SU-DHL-6 (cell line): ENCODE data around the gene GARIN5A.

Experiments used
- H2AFZ ChIP-seq: fragments of 200-600 bp; sonication (generic); 2 replicates; pipeline ENCODE4 v1.6.1; 2014; ENCODE audit warnings: low read depth, mild to moderate bottlenecking, moderate library complexity, mixed read lengths, antibody characterized with exemption, low read length; ENCODE audit not compliant: severe bottlenecking
- H3F3A ChIP-seq: fragments of 200-600 bp; shearing (Covaris generic); 2 replicates; pipeline ENCODE4 v1.6.0; 2016; ENCODE audit warnings: antibody characterized with exemption, mild to moderate bottlenecking; ENCODE audit not compliant: insufficient read depth
- H3K27ac ChIP-seq: fragments of 200-600 bp; sonication (generic); 2 replicates; pipeline ENCODE4 v1.5.1; 2016; ENCODE audit warnings: low read depth, mild to moderate bottlenecking, low read length, moderate library complexity, mixed read lengths
- H3K27me3 ChIP-seq: fragments of 200-600 bp; sonication (generic), shearing (Covaris generic); 2 replicates; pipeline ENCODE4 v1.6.0; 2014; ENCODE audit warnings: mild to moderate bottlenecking, low read length
- H3K36me3 ChIP-seq: fragments of 200-600 bp; sonication (generic); 2 replicates; pipeline ENCODE4 v1.6.1; 2014; ENCODE audit warnings: mild to moderate bottlenecking, low read length, mixed read lengths
- H3K4me2 ChIP-seq: fragments of 300-600, 200-600 bp; shearing (Covaris generic), sonication (generic); 2 replicates; pipeline ENCODE4 v1.6.0; 2014; ENCODE audit warnings: low read length, low read depth, mild to moderate bottlenecking; ENCODE audit not compliant: poor library complexity, severe bottlenecking
- H3K4me3 ChIP-seq: fragments of 200-600 bp; sonication (generic); 2 replicates; pipeline ENCODE4 v1.5.1; 2014; ENCODE audit warnings: antibody characterized with exemption, low read length, mild to moderate bottlenecking, mixed read lengths; ENCODE audit not compliant: insufficient read depth, poor library complexity, severe bottlenecking
- H3K79me2 ChIP-seq: fragments of 200-600 bp; sonication (generic); 2 replicates; pipeline ENCODE4 v1.6.1; 2014; ENCODE audit warnings: mild to moderate bottlenecking, low read length, moderate library complexity; ENCODE audit not compliant: insufficient read depth
- H3K9ac ChIP-seq: fragments of 200-600 bp; sonication (generic); 2 replicates; pipeline ENCODE4 v1.7.0; 2014; ENCODE audit warnings: mild to moderate bottlenecking, low read length
- H3K9me2 ChIP-seq: fragments of 200-600 bp; sonication (generic); replicated peaks from 2 replicates; pipeline ENCODE4 v1.6.1; 2014; ENCODE audit warnings: low read length; ENCODE audit not compliant: insufficient read depth
- H3K9me3 ChIP-seq: fragments of 200-600 bp; sonication (generic); 2 replicates; pipeline ENCODE4 v1.6.1; 2014; ENCODE audit warnings: low read length, mixed read lengths; ENCODE audit not compliant: insufficient read depth
- H4K20me1 ChIP-seq: fragments of 200-600 bp; sonication (generic); 2 replicates; pipeline ENCODE4 v1.6.1; 2014; ENCODE audit warnings: low read depth, mild to moderate bottlenecking, antibody characterized with exemption, low read length, moderate library complexity, mixed read lengths
- EZH2phosphoT487 ChIP-seq: fragments of 200-600 bp; sonication (generic), shearing (Covaris generic); conservative IDR thresholded peaks from 2 replicates; pipeline ENCODE4 v1.6.1; 2018; ENCODE audit warnings: mild to moderate bottlenecking, antibody characterized with exemption, low read length, moderate library complexity, mixed read lengths
- TF ChIP-seq, protein P1 (sequence below): fragments of 200-600 bp; sonication (generic); IDR thresholded peaks from one replicate; pipeline ENCODE4 v1.5.1; 2017; ENCODE audit warnings: antibody characterized with exemption, mild to moderate bottlenecking, low read length, moderate library complexity; ENCODE audit not compliant: insufficient read depth, poor library complexity, severe bottlenecking

Gene GARIN5A

GRCh38 chr19:50516964-50517703 is 40.5 kb upstream of the GARIN5A start:
- H3K9ac ChIP-seq, result no peak overlapping the region
- no peaks in the 10 kb centered on the region for H3K9me2 ChIP-seq
- no peak overlapping the region for H3K4me3 ChIP-seq
- no peaks in the 10 kb centered on the region for H3K27me3 ChIP-seq
- no peaks in the 10 kb centered on the region for H3K79me2 ChIP-seq
- H3K27ac ChIP-seq, result no peak overlapping the region
- H3K36me3 ChIP-seq, result no peaks in the 10 kb centered on the region
- H3F3A ChIP-seq, result no peaks in the 10 kb centered on the region
- TF ChIP-seq EZH2phosphoT487, result no peak
- TF ChIP-seq, protein P1, sequence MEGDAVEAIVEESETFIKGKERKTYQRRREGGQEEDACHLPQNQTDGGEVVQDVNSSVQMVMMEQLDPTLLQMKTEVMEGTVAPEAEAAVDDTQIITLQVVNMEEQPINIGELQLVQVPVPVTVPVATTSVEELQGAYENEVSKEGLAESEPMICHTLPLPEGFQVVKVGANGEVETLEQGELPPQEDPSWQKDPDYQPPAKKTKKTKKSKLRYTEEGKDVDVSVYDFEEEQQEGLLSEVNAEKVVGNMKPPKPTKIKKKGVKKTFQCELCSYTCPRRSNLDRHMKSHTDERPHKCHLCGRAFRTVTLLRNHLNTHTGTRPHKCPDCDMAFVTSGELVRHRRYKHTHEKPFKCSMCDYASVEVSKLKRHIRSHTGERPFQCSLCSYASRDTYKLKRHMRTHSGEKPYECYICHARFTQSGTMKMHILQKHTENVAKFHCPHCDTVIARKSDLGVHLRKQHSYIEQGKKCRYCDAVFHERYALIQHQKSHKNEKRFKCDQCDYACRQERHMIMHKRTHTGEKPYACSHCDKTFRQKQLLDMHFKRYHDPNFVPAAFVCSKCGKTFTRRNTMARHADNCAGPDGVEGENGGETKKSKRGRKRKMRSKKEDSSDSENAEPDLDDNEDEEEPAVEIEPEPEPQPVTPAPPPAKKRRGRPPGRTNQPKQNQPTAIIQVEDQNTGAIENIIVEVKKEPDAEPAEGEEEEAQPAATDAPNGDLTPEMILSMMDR, result no peak
- H4K20me1 ChIP-seq, result no peaks in the 10 kb centered on the region
- no peak overlapping the region for H3K4me2 ChIP-seq
- no peak overlapping the region for H2AFZ ChIP-seq
- no peaks in the 10 kb centered on the region for H3K9me3 ChIP-seq

DNA sequence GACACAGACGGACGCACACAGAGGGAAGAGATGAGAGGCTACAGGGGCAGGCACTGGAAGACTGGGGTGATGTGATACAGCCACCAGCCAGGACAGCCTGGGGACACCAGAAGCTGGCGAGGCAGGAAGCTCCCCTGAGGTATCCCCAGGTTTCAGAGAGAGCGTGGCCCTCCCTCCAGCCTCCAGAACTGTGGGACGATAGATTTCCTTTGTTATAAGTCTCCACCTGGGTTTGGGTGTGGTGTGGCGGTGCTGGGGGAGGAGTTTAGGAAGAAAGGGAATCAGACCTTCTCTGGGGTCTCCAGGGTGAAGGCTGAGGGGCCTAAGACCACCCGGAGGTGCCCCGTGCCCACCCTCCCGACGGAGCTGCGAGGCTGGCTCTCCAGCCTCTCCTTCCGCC is 39.8 kb upstream of the GARIN5A start:
- Histone ChIP-seq H3K9ac (no peak overlapping the region), H3K4me2 (no peak overlapping the region), H4K20me1 (no peaks in the 10 kb centered on the region), H3K27ac (no peak overlapping the region), H2AFZ (no peak overlapping the region), H3K27me3 (no peaks in the 10 kb centered on the region), H3K36me3 (no peaks in the 10 kb centered on the region), H3F3A (no peaks in the 10 kb centered on the region), H3K4me3 (no peak overlapping the region), H3K79me2 (no peaks in the 10 kb centered on the region), H3K9me3 (no peaks in the 10 kb centered on the region), H3K9me2 (no peaks in the 10 kb centered on the region)
- TF ChIP-seq, protein P1, result no peak
- TF ChIP-seq EZH2phosphoT487, result no peak

GRCh38 chr19:50515168-50515561 is 38.5 kb upstream of the GARIN5A start:
- H3K79me2 ChIP-seq, result no peaks in the 10 kb centered on the region
- no peak overlapping the region for H3K4me3 ChIP-seq
- no peaks in the 10 kb centered on the region for H3K9me2 ChIP-seq
- no peak overlapping the region for H3K4me2 ChIP-seq
- H2AFZ ChIP-seq, result no peak overlapping the region
- no peaks in the 10 kb centered on the region for H4K20me1 ChIP-seq
- no peak overlapping the region for H3K27ac ChIP-seq
- TF ChIP-seq, protein P1, result no peak
- no peak for TF ChIP-seq EZH2phosphoT487
- H3K27me3 ChIP-seq, result no peaks in the 10 kb centered on the region
- H3F3A ChIP-seq, result no peaks in the 10 kb centered on the region
- H3K9me3 ChIP-seq, result no peaks in the 10 kb centered on the region
- no peaks in the 10 kb centered on the region for H3K36me3 ChIP-seq
- H3K9ac ChIP-seq, result no peak overlapping the region
